Fibroblast of lung (primary cell): Measurements from ENCODE around the gene IL17D. TPM values are rescaled to one million over a fixed set of nuclear protein-coding genes. Genes with fewer than 3 reads are reported as not detected.

Experiments used
- DNase-seq, 2 donors: peaks; one replicate each; pipeline versions ENCODE4 v3.0.0 to v3.0.0-alpha.2; 2010; ENCODE audit warnings: low read depth in 2 of 2
- H2AFZ ChIP-seq: 2 replicates; pipeline ENCODE4 v1.5.1; 2012; ENCODE audit warnings: low read length, control low read depth, inconsistent platforms
- H3K27ac ChIP-seq: 2 replicates; pipeline ENCODE4 v1.5.1; 2011; ENCODE audit warnings: low read length, control low read depth; ENCODE audit not compliant: insufficient read depth
- H3K27me3 ChIP-seq: 2 replicates; pipeline ENCODE4 v1.5.1; 2011; ENCODE audit warnings: mild to moderate bottlenecking, low read length; ENCODE audit not compliant: control insufficient read depth, insufficient read depth
- H3K36me3 ChIP-seq: 2 replicates; pipeline ENCODE4 v1.5.1; 2011; ENCODE audit warnings: low read length; ENCODE audit not compliant: control insufficient read depth, insufficient read depth
- H3K4me1 ChIP-seq: 2 replicates; pipeline ENCODE4 v1.5.1; 2011; ENCODE audit warnings: low read length; ENCODE audit not compliant: control insufficient read depth, insufficient read depth; ENCODE audit errors: extremely low read depth
- H3K4me2 ChIP-seq: 2 replicates; pipeline ENCODE4 v1.5.1; 2011; ENCODE audit warnings: low read length, control low read depth; ENCODE audit not compliant: insufficient read depth; ENCODE audit errors: extremely low read depth
- H3K4me3 ChIP-seq, 4 experiments: fragments of 200-600 bp in 1 of 4; sonication (generic) in 1 of 4; replicated peaks in 1 of 4; 2 replicates each; pipeline ENCODE4 v1.5.1; 2011 to 2016; ENCODE audit warnings: low read length in 4 of 4, low read depth in 3 of 4, mild to moderate bottlenecking in 3 of 4, control low read depth in 2 of 4, inconsistent platforms in 1 of 4, mixed read lengths in 1 of 4; ENCODE audit not compliant: insufficient read depth in 1 of 4; ENCODE audit errors: control extremely low read depth in 1 of 4
- H3K79me2 ChIP-seq: 2 replicates; pipeline ENCODE4 v1.5.1; 2012; ENCODE audit warnings: mild to moderate bottlenecking, low read length, inconsistent platforms; ENCODE audit not compliant: control insufficient read depth, insufficient read depth
- H3K9ac ChIP-seq: 2 replicates; pipeline ENCODE4 v1.5.1; 2011; ENCODE audit warnings: mild to moderate bottlenecking, low read length, control low read depth; ENCODE audit not compliant: insufficient read depth
- H3K9me3 ChIP-seq: 2 replicates; pipeline ENCODE4 v1.5.1; 2012; ENCODE audit warnings: low read depth, low read length; ENCODE audit not compliant: control insufficient read depth, insufficient read depth
- H4K20me1 ChIP-seq: 2 replicates; pipeline ENCODE4 v1.5.1; 2011; ENCODE audit warnings: low read length; ENCODE audit not compliant: control insufficient read depth, insufficient read depth; ENCODE audit errors: extremely low read depth
- CTCF ChIP-seq, 2 donors: IDR thresholded peaks in 1 of 2; conservative IDR thresholded peaks in 1 of 2; 1 replicate in 1 of 2; 2 replicates in 1 of 2; pipeline ENCODE4 v1.5.1; 2011 to 2012; ENCODE audit warnings: low read length in 2 of 2, control low read depth in 1 of 2, inconsistent platforms in 1 of 2, low read depth in 1 of 2, mild to moderate bottlenecking in 1 of 2
- EZH2 ChIP-seq: IDR thresholded peaks from 2 replicates; pipeline ENCODE4 v1.5.1; 2012; ENCODE audit warnings: low read length, control low read depth, mild to moderate bottlenecking; ENCODE audit errors: missing control alignments
- polyA plus RNA-seq, 2 donors: library from polyadenylated mRNA; depleted of rRNA in 1 of 2; stranded (reverse) in 1 of 2; unstranded in 1 of 2; fragments of >200 nt; gene quantifications; 2 replicates each; pipeline ENCODE4 v1.2.1, GENCODE V29; 2011 to 2012; ENCODE audit warnings: missing spikeins in 1 of 2
- total RNA-seq: library from RNA; depleted of rRNA; stranded (reverse); fragments of >200 nt; gene quantifications from 2 replicates; pipeline ENCODE4 v1.2.1, GENCODE V29; 2014

IL17D gene
- total and polyA plus RNA-seq, 2 donors (not counting 1 experiment from before 2014, with no cell fraction given) = 1.2 to 2.3 TPM

- no peaks in the 10 kb centered on the region for H3K27me3 ChIP-seq
- no peak for DNase-seq
- H4K20me1 ChIP-seq = no peaks in the 10 kb centered on the region
- no peak overlapping the region for H3K4me2 ChIP-seq
- no peak overlapping the region for H2AFZ ChIP-seq
- peaks cover 2% of the 10 kb centered on the region for H3K4me1 ChIP-seq
- no peak overlapping the region for H3K27ac ChIP-seq
- H3K4me3 ChIP-seq = no peak overlapping the region
- H3K36me3 ChIP-seq = no peaks in the 10 kb centered on the region
- TF ChIP-seq CTCF (conservative IDR thresholded peaks at IDR 0.05 in 1 of 2, IDR thresholded peaks at IDR 0.05 in 1 of 2; ENCODE audit: low read depth in 1 of 2, low read length in 2 of 2) = no peak
- no peak for TF ChIP-seq EZH2
- no peaks in the 10 kb centered on the region for H3K79me2 ChIP-seq
- no peak overlapping the region for H3K9ac ChIP-seq
- H3K9me3 ChIP-seq = no peaks in the 10 kb centered on the region
Observed at GRCh38 chr13:20708216-20708615, 4.7 kb downstream of the IL17D start.

- H3K27ac ChIP-seq = no peak overlapping the region
- no peaks in the 10 kb centered on the region for H3K79me2 ChIP-seq
- H3K4me1 ChIP-seq = peaks cover 8% of the 10 kb centered on the region
- H3K27me3 ChIP-seq = no peaks in the 10 kb centered on the region
- H4K20me1 ChIP-seq = no peaks in the 10 kb centered on the region
- H3K9ac ChIP-seq = no peak overlapping the region
- no peak overlapping the region for H3K4me2 ChIP-seq
- H3K9me3 ChIP-seq = no peaks in the 10 kb centered on the region
- no peak overlapping the region for H3K4me3 ChIP-seq
- no peak for DNase-seq
- TF ChIP-seq EZH2 (no peak), CTCF (conservative IDR thresholded peaks at IDR 0.05 in 1 of 2, IDR thresholded peaks at IDR 0.05 in 1 of 2; ENCODE audit: low read depth in 1 of 2, low read length in 2 of 2) (no peak)
- no peaks in the 10 kb centered on the region for H3K36me3 ChIP-seq
- no peak overlapping the region for H2AFZ ChIP-seq
Observed at GRCh38 chr13:20709369-20709768, 5.9 kb downstream of the IL17D start.

- Histone ChIP-seq H3K9me3 (no peaks in the 10 kb centered on the region), H3K4me3 (no peak overlapping the region), H3K4me2 (no peak overlapping the region), H3K27ac (no peak overlapping the region), H3K4me1 (peaks cover 9% of the 10 kb centered on the region), H2AFZ (no peak overlapping the region), H3K36me3 (no peaks in the 10 kb centered on the region), H3K9ac (no peak overlapping the region), H3K79me2 (no peaks in the 10 kb centered on the region), H4K20me1 (no peaks in the 10 kb centered on the region), H3K27me3 (no peaks in the 10 kb centered on the region)
- DNase-seq = no peak
- TF ChIP-seq EZH2 (no peak), CTCF (conservative IDR thresholded peaks at IDR 0.05 in 1 of 2, IDR thresholded peaks at IDR 0.05 in 1 of 2; ENCODE audit: low read depth in 1 of 2, low read length in 2 of 2) (no peak)
Observed at GRCh38 chr13:20709782-20710181, 6.3 kb downstream of the IL17D start.
